Keratinocyte (primary cell): ENCODE data around the gene PIWIL1. TPM values are rescaled to one million over a fixed set of nuclear protein-coding genes. Genes with fewer than 3 reads are reported as not detected.
A peak's percentile ranks its signal among the peaks of the same experiment; 100 is the strongest.

Experiments
- DNase-seq: peaks from one replicate; pipeline ENCODE4 v3.0.0-alpha.2; 2011; ENCODE audit warnings: low read depth, missing footprints, low spot score
- FAIRE-seq: peaks from 2 replicates; lab custom pipeline; 2011; peaks lifted over from hg19 to GRCh38; lab: Jason Lieb, UNC
- H2AFZ ChIP-seq: 2 replicates; pipeline ENCODE4 v1.6.0; 2012; ENCODE audit warnings: low read length, control low read depth, inconsistent platforms; ENCODE audit not compliant: control insufficient read depth
- H3K27ac ChIP-seq: 2 replicates; pipeline ENCODE4 v1.5.1; 2011; ENCODE audit warnings: low read length; ENCODE audit not compliant: control insufficient read depth, insufficient read depth
- H3K27me3 ChIP-seq: 3 replicates; pipeline ENCODE4 v1.6.0; 2011; ENCODE audit warnings: low read length; ENCODE audit not compliant: control insufficient read depth, insufficient read depth; ENCODE audit errors: extremely low read depth
- H3K36me3 ChIP-seq, 2 experiments: 2 replicates in 1 of 2; 3 replicates in 1 of 2; pipeline ENCODE4 v1.5.1; 2011; ENCODE audit warnings: low read length in 2 of 2, mild to moderate bottlenecking in 1 of 2; ENCODE audit not compliant: control insufficient read depth in 2 of 2, insufficient read depth in 2 of 2; ENCODE audit errors: extremely low read depth in 1 of 2
- H3K4me1 ChIP-seq: 3 replicates; pipeline ENCODE4 v1.5.1; 2011; ENCODE audit warnings: low read length; ENCODE audit not compliant: control insufficient read depth, insufficient read depth; ENCODE audit errors: extremely low read depth
- H3K4me2 ChIP-seq: 3 replicates; pipeline ENCODE4 v1.6.0; 2011; ENCODE audit warnings: low read depth, low read length; ENCODE audit not compliant: control insufficient read depth, insufficient read depth; ENCODE audit errors: extremely low read depth
- H3K4me3 ChIP-seq, 3 experiments: fragments of 200-600 bp in 1 of 3; sonication (generic) in 1 of 3; 2 replicates in 2 of 3; 3 replicates in 1 of 3; pipeline ENCODE4 v1.5.1; 2011 to 2016; ENCODE audit warnings: low read length in 3 of 3, mild to moderate bottlenecking in 3 of 3, control low read depth in 2 of 3, inconsistent platforms in 1 of 3, low read depth in 1 of 3, mixed read lengths in 1 of 3, mixed run types in 1 of 3, moderate library complexity in 1 of 3; ENCODE audit not compliant: control insufficient read depth in 2 of 3, insufficient read depth in 2 of 3; ENCODE audit errors: extremely low read depth in 1 of 3
- H3K79me2 ChIP-seq: 2 replicates; pipeline ENCODE4 v1.6.0; 2012; ENCODE audit warnings: low read length; ENCODE audit not compliant: control insufficient read depth, insufficient read depth
- H3K9ac ChIP-seq: 3 replicates; pipeline ENCODE4 v1.6.0; 2011; ENCODE audit warnings: low read length; ENCODE audit not compliant: control insufficient read depth, insufficient read depth; ENCODE audit errors: extremely low read depth
- H3K9me1 ChIP-seq: 3 replicates; pipeline ENCODE4 v1.6.0; 2011; ENCODE audit warnings: low read length; ENCODE audit not compliant: control insufficient read depth, insufficient read depth; ENCODE audit errors: extremely low read depth
- H3K9me3 ChIP-seq: 2 replicates; pipeline ENCODE4 v1.5.1; 2012; ENCODE audit warnings: low read depth, low read length; ENCODE audit not compliant: control insufficient read depth
- H4K20me1 ChIP-seq: 3 replicates; pipeline ENCODE4 v1.6.0; 2011; ENCODE audit warnings: low read length; ENCODE audit not compliant: control insufficient read depth, insufficient read depth; ENCODE audit errors: extremely low read depth
- CTCF ChIP-seq, 3 experiments: IDR thresholded peaks in 1 of 3; conservative IDR thresholded peaks in 1 of 3; optimal IDR thresholded peaks in 1 of 3; 2 replicates in 2 of 3; 3 replicates in 1 of 3; pipeline versions ENCODE3 to v1.5.1; 2011; ENCODE audit warnings: low read length in 3 of 3, mild to moderate bottlenecking in 3 of 3, moderate library complexity in 2 of 3, control low read depth in 1 of 3, inconsistent platforms in 1 of 3; ENCODE audit not compliant: insufficient read depth in 2 of 3; ENCODE audit errors: extremely low read depth in 1 of 3
- EZH2 ChIP-seq: IDR thresholded peaks from one replicate; pipeline ENCODE4 v1.6.1; 2012; ENCODE audit warnings: inconsistent platforms, mild to moderate bottlenecking, low read length, moderate library complexity
- dilution Hi-C: fragments of 300-500 bp; cut with MboI; formaldehyde crosslinking; loops from one replicate; pipeline ENCODE4 v1.7.0; 2020; ENCODE audit warnings: low sequenced_read_pairs; ENCODE audit not compliant: extremely low pct_ligation_motif_present
- polyA plus RNA-seq, 5 experiments: library from polyadenylated mRNA; depleted of rRNA in 3 of 5; stranded (reverse) in 3 of 5; stranded (forward) in 1 of 5; unstranded in 1 of 5; fragments of >200 nt; gene quantifications; 1 replicate in 1 of 5; 2 replicates in 3 of 5; 3 replicates in 1 of 5; pipeline versions ENCODE4 v1.2.1 to v1.2.3, GENCODE V29; 2011 to 2012; ENCODE audit warnings: missing spikeins in 2 of 5, low read depth in 1 of 5, low replicate concordance in 1 of 5

The PIWIL1 gene
- polyA plus RNA-seq, 1 donor (not counting 4 experiments of a cell fraction or from before 2014, with no cell fraction given), result 0.13 TPM

GRCh38 chr12:130353081-130353480 is 15.4 kb downstream of the PIWIL1 start:
- Histone ChIP-seq H3K27ac (no peak overlapping the region), H3K79me2 (no peaks in the 10 kb centered on the region), H3K4me3 (no peak overlapping the region), H3K9me3 (no peaks in the 10 kb centered on the region), H3K4me1 (peaks cover 19% of the 10 kb centered on the region), H3K27me3 (no peaks in the 10 kb centered on the region), H3K9me1 (no peaks in the 10 kb centered on the region), H4K20me1 (no peaks in the 10 kb centered on the region), H3K36me3 (no peaks in the 10 kb centered on the region), H2AFZ (no peak overlapping the region), H3K4me2 (no peak overlapping the region), H3K9ac (no peak overlapping the region)
- dilution Hi-C loops, result no loop called here
- peak; percentile 5 for FAIRE-seq
- no peak for DNase-seq
- no peak for TF ChIP-seq CTCF (optimal IDR thresholded peaks at IDR 0.05 in 1 of 3, IDR thresholded peaks at IDR 0.05 in 1 of 3, conservative IDR thresholded peaks at IDR 0.05 in 1 of 3; ENCODE audit: extremely low read depth in 1 of 3, insufficient read depth in 2 of 3, low read length in 3 of 3)
- TF ChIP-seq EZH2, result no peak

DNA sequence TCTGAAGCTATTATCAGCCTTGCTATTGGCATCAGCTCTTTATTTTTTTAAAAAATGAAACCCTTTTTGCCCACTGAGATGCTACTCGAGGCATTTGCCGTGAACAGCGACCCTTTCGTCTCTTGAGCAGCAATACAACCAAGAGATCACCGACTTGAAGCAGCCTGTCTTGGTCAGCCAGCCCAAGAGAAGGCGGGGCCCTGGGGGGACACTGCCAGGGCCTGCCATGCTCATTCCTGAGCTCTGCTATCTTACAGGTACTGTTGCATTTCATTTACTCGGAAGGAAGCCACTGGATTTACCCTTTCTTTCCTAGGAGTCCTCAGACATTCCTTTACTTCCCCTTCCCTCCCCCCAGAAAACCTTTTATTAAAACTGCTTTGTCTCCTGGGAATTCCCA is 16.7 kb downstream of the PIWIL1 start:
- Histone ChIP-seq H3K27me3 (no peaks in the 10 kb centered on the region), H3K4me3 (no peak overlapping the region), H3K79me2 (no peaks in the 10 kb centered on the region), H3K9ac (no peak overlapping the region), H3K9me3 (no peaks in the 10 kb centered on the region), H2AFZ (no peak overlapping the region), H3K9me1 (no peaks in the 10 kb centered on the region), H4K20me1 (no peaks in the 10 kb centered on the region), H3K4me1 (peaks cover 20% of the 10 kb centered on the region), H3K36me3 (no peaks in the 10 kb centered on the region), H3K4me2 (no peak overlapping the region), H3K27ac (no peak overlapping the region)
- FAIRE-seq (no peak), DNase-seq (no peak)
- dilution Hi-C loops, result no loop called here
- TF ChIP-seq EZH2 (no peak), CTCF (optimal IDR thresholded peaks at IDR 0.05 in 1 of 3, IDR thresholded peaks at IDR 0.05 in 1 of 3, conservative IDR thresholded peaks at IDR 0.05 in 1 of 3; ENCODE audit: extremely low read depth in 1 of 3, insufficient read depth in 2 of 3, low read length in 3 of 3) (no peak)
